Liver (tissue), 3 donors: Measurements from ENCODE around the gene DOC2B.

Source experiments
- ATF3 ChIP-seq: IDR thresholded peaks from 2 replicates; pipeline ENCODE4 v1.6.1; 2016; ENCODE audit warnings: antibody characterized with exemption
- CTCF ChIP-seq: fragments of 150-350 bp; IDR thresholded peaks from 2 replicates; pipeline ENCODE4 v1.5.1; 2017; ENCODE audit warnings: improper control_type of control experiment, low read depth, low read length; ENCODE audit not compliant: missing input control
- EGR1 ChIP-seq, 2 donors: IDR thresholded peaks; 2 replicates each; pipeline ENCODE4 v1.6.1; 2016 to 2018; ENCODE audit warnings: antibody characterized with exemption in 2 of 2, low read depth in 2 of 2
- FOXA1 ChIP-seq: IDR thresholded peaks from 2 replicates; pipeline ENCODE4 v1.6.1; 2016; ENCODE audit warnings: antibody characterized with exemption
- GABPA ChIP-seq, 2 donors: IDR thresholded peaks in 1 of 2; conservative IDR thresholded peaks in 1 of 2; 2 replicates each; pipeline ENCODE4 v1.6.1; 2016; ENCODE audit warnings: antibody characterized with exemption in 2 of 2, mild to moderate bottlenecking in 1 of 2, moderate library complexity in 1 of 2
- JUND ChIP-seq, 2 donors: IDR thresholded peaks; 2 replicates each; pipeline ENCODE4 v1.6.1; 2016; ENCODE audit warnings: antibody characterized with exemption in 2 of 2
- MAX ChIP-seq: IDR thresholded peaks from 2 replicates; pipeline ENCODE4 v1.6.1; 2016; ENCODE audit warnings: antibody characterized with exemption
- NR2F2 ChIP-seq: IDR thresholded peaks from 2 replicates; pipeline ENCODE4 v1.6.1; 2016; ENCODE audit warnings: antibody characterized with exemption
- RAD21 ChIP-seq, 2 donors: IDR thresholded peaks; 2 replicates each; pipeline ENCODE4 v1.6.1; 2016; ENCODE audit warnings: antibody characterized with exemption in 2 of 2, mild to moderate bottlenecking in 2 of 2
- REST ChIP-seq: IDR thresholded peaks from 2 replicates; pipeline ENCODE4 v1.6.1; 2016; ENCODE audit warnings: antibody characterized with exemption, mild to moderate bottlenecking
- SP1 ChIP-seq: IDR thresholded peaks from 2 replicates; pipeline ENCODE4 v1.6.1; 2018; ENCODE audit warnings: antibody characterized with exemption, mild to moderate bottlenecking
- TAF1 ChIP-seq: conservative IDR thresholded peaks from 2 replicates; pipeline ENCODE4 v1.6.1; 2016; ENCODE audit warnings: antibody characterized with exemption, mild to moderate bottlenecking
- YY1 ChIP-seq: IDR thresholded peaks from 2 replicates; pipeline ENCODE4 v1.6.1; 2016; ENCODE audit warnings: antibody characterized with exemption, mild to moderate bottlenecking
- ZBTB33 ChIP-seq: IDR thresholded peaks from 2 replicates; pipeline ENCODE4 v1.6.1; 2016; ENCODE audit warnings: antibody characterized with exemption
- donor health status: healthy.
- donor health status: healthy.

GRCh38 chr17:182050-182751 lies 751 bp upstream of the DOC2B start:
- TF ChIP-seq CTCF (no peak), REST (no peak), YY1 (no peak), MAX (no peak), TAF1 (no peak), RAD21 (IDR thresholded peaks at IDR 0.05) (peak; percentile 15 to 44), EGR1 (IDR thresholded peaks at IDR 0.05; ENCODE audit: low read depth in 2 of 2) (no peak), ZBTB33 (no peak), SP1 (peak; percentile 42), FOXA1 (no peak), JUND (IDR thresholded peaks at IDR 0.05) (no peak), ATF3 (no peak), NR2F2 (no peak), GABPA (IDR thresholded peaks at IDR 0.05 in 1 of 2, conservative IDR thresholded peaks at IDR 0.05 in 1 of 2) (no peak)
